ENCODE data around the gene TMEM179.

TMEM179 gene

DNA sequence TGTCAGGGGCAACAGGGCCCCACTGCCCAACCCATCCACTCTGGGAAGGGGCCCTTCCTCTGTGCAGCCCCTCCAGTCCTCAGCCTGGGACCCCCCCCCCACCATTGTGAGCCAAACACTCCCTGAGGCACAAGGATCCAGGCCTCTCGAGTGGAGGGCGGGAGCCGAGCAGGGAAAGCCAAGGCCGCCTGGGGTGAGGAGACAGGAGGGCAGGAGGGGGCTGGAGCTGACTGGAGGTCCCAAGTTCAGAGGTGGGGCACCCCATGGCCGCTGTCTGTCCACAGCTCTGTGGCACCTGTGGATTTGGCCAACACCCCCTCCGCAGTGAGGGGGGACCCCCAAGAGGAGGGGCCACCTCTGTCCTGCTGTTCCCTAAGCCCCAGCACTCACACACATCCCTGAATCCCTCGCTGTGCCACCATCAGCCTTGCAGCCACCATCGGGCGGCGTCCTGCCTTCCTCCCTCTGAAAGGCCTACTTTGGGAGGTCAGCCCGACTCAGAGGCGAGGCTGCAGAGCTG lies 50.4 kb downstream of the TMEM179 start:
- no peak for DNase-seq

DNA sequence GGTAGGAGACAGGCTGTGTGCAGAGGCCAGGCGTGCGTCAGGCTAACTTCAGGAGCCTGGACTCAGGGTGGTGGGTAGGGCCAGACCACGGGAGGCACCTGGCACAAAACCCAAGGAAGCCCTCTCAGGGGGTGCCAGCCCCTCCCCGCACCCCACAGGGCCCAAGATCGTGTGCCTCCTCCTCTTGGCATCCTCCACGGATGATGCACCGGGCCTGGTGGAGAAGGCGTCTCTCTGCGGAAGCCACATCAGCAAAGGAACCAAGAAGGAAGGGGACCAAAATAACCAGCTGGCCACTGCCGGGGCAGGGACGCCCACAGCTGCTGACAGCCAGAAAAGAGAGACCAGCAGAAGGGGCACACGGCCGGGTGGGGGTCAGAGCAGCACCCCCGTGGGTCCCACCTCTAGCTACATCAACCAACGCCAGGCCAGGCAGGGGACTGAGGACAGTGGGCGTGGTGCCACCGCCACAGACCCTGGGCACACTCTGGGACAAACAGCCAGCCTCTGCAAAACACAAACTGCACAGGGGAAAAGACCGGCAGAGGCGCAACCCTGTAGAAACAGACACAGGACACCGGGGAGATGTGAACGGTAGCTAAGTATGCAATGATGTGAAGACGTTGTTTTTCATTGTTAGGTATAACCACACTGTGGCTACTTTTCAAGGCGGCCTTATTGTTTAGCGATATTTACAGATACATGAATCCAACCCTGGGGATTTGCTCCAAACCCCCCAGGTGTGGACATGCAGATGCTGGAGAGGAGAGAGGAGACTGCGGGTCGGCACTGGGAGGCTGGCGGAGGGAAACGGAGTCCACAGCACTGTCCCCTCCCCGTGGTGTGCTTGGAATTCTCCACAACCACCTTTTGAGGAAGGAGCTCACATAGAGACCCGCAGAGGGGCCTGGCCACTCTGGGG lies 51.1 kb downstream of the TMEM179 start:
- DNase-seq = no peak

DNA sequence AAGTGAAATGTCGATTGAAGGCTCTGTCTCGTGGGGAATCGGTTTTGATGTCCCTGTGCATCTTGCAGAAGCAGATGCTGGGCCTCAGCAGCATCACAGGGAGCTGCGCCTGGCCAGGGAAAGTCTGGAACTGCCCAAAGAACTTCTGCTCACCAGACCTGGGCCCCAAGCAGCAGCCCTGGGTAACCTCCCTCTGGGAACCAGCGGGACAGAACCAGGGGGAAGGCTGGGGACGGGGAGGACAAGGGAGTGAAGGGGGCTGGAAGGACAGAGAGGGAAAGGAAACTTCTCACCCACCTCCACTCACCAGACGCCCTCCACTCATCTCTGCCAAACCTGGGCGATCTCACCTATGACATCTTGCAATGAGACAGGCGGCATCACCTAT lies 51.8 kb downstream of the TMEM179 start:
- no peak for DNase-seq

DNA sequence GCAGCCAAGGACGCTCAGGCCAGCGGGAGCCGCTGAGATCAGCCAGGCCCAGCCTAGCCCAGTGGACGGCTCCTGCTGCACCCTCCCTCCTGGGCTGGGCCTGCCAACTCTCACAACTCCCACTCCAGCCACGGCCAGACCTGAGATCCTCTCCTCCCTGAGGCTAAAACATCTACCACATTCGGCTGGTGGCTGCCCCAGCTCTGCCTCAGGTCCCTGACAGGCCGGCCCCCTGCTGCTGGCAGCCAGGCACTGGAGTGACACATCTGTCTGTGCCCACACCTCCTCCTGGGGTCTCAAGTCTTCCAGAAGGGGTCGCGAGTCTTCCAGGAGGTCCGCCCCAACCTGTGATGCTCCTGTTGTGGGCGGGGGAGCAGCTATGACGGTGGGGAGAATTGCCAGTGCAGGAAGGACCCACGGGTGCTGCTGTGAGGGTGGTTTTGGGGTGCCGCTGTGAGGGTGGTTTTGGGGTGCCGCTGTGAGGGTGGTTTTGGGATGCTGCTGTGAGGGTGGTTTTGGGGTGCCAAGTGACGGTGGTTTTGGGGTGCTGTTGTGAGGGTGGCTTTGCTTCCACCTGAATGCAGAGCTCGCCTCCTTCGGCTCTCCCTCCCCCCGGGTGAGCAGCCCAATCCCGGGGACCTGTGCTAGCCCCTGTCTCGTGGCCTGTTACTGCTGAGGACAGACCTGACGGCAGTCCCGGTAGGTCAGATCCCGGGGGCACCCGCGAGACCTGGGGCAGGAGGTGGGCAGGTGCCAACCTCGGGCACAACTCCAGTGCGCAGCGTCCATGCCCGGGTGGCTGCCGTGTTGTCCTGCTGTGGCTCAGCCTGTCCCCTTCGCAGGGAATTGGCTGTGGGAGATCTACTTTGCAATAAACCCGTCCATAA lies 52.5 kb downstream of the TMEM179 start:
- no peak for DNase-seq

DNA sequence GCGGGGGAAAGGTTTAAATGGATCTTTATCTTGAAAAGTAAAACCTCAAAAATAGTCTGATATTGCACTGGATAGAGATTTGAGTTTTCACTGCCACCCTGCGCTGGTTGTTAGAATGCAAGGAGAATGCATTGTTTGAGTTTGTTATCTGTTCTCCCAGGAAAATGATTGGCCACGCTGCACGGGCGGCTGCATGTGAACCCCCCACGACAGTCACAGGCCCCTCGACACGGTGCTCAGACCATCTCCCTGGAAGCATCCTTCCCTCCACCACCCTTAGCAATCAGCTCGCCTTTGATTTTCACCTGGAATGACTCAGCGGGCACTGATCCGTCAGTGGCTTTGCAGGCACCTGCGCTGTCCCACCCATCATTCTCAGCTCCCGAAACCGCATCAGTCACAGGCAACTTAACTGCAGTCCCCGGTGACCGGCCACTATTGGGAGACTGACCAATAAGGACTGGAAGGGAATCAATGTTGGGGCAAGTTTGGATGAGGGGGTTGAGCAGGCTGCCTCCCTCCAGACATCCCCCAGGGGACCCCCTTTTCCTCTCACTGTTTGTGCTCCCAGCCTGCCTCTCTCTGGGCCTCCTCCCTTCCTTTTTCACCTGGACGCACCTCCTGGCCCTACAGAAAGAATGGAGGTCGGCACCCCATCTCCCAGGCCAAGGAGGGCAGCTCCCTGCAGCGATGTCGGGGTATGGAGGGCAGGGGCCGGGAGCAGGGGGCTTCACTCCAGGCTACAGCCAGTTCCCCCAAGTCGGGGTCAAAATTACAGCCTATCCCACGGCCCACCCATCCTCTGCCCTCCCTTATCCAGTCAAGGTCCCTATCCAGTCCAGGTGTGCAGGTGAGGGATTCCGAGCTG lies 53.5 kb downstream of the TMEM179 start:
- no peak for DNase-seq

DNA sequence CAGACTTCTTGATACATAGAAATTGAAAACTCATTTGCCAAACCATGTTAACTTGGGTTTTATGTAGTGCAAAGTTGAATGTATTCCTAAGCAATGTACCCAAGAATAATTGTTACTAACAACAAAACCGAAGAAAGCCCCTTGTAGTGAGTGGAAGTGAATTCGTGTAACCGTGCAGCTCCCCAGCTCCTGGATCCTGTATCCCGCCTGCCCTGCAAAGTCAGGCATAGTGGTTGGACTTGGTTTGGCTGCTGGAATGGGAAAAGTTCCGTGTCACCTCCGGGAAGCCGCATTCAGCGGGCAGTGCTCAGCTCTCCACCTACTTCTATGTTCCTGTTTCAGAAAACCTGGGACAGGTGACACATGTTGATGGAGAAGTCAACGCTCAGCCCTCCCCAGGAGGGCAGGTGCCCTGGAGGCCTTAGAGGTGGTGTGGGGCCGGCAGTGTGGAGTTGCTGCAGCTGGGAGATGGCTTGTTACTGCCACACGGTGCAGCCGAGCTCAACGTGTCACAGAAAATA lies 54.2 kb downstream of the TMEM179 start:
- no peak for DNase-seq

DNA sequence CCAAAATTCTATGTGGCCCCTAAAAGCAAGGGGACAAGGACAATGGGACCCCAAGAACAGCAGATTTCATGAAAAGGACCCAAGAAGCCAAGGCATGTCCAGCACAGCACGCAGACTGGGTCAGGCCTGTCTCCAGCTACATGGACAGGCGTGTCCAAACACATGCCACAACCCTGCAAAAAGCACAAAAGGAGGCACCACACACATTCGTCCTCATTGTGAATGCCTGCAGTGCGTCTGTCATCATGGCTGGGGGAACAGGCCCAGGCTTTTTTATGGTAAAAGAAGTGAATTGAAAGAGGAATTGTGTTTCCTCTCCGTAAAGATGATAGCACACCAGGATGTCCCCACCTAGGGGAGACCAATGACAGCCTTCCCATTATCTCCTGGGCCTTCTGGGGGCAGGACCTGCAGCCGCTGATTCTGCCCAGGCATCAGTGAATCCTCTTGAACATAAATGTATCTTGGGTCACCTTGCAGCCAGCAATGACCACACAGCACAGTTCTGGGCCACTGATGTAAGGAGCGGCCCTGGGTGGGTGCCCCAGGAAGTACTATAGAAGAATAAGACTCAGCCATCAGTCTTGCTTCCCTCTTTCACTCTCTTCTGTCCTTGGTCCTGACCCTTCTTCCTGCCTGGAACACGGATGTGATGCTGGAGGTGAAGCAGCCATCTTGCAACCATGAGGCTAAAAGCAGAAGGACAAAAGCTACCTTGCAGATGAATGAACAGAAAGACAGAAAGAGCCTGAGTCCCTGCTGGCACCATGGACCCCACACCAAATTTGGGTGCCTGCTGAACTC lies 54.8 kb downstream of the TMEM179 start:
- DNase-seq = no peak

DNA sequence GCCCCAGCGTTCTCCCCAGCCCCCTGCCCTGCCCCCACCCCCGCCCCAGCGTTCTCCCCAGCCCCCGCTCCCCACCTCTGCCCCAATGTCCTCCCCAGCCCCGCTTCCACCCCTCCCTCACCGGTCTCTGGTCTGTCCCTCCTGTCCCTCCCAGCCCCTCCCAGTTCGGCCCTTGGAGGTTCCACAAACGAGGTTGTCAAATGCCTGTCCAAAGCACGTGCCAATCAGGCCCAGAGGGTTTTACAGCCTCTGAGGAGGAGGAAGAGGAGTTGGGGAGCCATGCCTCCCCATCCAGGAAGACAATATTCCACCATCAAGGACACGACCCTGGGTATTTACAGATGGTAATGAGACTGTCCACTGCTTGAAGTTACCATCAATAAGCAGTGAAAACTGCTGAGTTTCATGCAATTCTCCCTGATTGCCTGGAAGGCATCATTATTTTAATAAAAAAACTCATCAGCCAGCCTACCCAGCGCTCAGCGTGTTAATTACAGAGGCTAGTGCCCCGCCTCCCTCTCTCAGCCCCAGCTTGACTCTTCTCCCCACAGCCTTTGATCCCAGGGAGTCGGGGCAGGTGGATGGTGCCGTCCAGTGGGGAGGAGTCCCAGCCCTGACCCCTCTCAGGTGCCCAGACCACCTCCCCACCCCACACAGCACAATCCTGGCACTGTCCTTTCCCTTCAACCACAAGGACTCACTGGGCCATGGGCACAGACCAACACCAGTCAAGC lies 55.6 kb downstream of the TMEM179 start:
- DNase-seq = no peak

DNA sequence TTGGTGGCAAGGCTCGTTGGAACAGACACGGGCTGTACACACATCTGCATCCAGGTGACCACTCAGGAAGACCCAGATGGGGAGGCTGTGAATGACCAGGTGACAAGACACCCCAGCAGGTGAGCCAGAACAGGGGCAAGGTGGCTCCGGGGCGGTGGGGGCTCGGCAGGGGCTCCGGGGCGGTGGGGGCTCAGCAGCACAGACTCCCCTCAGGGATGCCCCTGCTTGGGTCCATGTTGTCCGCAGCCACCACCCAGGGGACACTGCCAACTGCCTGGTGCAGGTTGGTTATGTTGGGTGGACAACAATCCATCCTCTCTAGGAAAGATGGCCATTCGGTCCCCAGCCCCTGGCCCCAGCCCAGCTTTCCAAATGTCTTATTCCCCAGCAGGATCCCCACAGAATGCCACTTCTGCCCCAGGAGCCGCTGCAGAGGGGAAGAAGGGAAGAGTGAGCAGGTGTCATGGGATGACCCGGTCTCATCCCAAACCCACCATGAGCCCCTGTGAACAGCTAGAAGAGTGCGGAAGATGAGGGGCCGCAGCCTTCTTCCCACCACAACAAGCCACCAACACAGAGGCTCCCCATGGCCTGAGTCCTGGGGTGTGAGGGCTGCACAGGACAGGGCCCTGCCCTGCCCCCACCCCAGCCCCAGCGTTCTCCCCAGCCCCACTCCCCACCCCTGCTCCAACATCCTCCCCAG lies 56.4 kb downstream of the TMEM179 start:
- DNase-seq = no peak

DNA sequence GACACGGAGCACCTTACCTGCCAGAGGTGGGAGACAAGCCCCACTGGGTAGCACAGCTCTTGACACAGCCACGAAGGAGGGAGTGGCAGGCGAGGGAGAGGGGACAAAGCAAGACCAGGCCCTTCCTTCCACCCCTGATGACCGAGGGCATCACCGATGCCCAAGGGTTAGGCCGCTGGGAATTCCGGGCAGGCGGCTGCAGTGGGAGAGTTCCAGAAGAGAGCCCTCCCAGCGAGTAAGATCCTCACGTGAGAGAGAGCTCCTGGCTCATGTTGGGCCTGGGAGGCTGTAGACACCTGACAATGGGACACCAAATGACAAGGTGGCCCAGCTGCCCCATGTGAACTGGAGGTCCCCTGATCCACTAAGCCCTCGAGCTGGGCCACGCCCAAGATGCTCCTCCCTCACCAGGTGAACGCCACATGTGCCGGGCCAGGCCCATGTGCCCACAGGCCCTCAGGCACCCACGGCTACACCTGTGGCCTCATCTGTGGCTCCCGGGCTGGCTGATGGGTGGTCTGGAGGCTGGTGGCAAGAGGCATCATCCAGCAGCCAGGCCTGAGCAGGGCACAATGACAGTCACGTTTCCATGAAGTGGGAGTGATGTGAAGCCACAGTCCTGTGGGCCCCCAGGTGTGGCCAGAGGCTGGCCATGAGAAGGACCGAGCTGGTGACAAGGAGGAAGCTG lies 57.1 kb downstream of the TMEM179 start:
- no peak for DNase-seq

DNA sequence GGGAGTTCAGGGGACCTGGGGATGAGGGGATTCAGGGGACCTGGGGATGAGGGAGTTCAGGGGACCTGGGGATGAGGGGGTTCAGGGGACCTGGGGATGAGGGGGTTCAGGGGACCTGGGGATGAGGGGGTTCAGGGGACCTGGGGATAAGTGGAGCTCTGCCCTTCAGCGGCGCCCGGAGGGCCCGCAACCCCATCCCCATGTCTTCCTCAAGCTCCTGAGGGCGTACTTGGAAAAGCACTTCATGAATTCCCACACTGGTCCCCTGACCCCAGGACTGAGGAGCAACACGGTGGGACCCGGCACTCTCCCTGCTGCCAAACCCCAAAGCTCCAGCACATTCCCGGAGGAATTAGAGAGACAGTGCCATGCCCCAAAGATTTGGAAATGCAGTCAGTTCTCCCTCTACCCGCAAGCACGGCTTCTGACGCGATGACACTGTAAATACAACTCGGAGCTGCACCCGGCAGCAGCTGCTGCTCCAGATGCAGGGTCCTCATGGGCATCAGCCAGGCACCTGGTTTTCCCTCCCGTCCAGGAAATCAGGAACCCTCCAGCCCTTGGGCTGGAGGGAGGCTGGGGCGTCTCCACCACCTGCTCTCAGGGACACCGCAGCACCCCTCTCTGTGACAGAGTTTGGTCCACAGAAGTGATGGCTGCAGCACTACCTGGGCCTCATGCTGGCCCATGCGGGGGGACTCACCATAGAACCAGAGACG lies 57.8 kb downstream of the TMEM179 start:
- DNase-seq = no peak

DNA sequence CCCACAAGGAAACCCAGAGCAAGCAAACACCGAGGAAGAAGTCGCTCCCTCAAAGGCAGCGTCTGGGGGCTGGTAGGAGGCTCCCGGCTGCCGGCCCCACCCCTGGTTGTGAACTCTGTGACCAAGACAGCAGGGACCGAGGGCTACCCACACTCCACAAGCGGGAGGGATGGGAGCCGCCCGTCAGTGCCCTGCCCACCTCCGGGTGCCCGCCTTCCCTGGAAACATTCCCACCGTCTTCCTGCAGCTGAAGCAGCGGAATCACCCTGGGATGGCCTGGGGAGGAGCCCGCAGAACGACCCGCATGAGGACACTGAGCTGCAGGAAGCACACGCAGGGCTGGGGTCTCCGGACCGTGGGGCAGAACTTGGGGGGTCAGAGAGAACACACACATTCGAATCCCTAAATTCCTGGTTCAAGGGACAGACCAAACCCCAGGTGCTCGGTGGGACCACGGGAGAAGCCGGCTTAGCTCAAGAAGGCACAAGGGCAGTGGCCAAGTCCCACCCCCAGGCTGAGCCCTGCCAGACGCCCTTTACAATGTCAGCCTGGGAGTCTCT lies 58.5 kb downstream of the TMEM179 start:
- no peak for DNase-seq

DNA sequence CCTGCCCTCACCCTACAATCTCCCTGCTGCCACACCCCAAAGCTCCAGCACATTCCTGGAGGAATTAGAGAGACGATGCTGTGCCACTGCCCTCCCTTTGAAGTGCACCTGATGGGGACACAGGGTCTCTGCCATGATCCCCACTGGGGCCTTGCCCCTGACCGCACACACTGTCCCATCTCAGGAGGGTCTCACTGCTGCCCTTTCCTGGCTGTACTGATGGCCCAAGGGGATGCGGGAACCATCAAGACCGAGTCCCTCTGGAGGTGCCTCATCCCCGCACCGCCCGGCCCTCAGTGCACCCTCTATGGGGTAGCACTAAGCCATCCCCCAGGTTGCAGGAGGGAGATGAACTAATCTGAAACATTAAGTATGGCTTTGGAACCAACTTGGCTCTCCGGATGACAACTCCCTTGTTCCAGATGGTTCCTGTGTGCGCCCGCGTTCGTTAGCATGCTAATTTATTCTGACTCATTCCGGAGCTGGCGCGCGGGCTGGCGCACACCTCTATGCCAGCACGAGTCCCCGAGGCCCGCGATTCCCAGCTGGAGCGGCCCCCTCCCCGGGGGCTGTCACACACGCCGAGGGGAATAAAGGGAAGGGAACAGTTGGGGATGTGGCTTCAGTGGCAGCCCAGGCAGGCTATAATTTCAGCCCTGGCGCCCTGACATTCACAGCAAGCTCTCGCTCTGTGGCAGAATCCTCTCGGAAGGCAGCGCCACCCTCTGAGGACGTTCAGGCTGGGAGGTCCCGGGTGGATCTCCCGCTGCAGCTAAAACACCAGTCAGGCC lies 59.2 kb downstream of the TMEM179 start:
- DNase-seq = no peak

DNA sequence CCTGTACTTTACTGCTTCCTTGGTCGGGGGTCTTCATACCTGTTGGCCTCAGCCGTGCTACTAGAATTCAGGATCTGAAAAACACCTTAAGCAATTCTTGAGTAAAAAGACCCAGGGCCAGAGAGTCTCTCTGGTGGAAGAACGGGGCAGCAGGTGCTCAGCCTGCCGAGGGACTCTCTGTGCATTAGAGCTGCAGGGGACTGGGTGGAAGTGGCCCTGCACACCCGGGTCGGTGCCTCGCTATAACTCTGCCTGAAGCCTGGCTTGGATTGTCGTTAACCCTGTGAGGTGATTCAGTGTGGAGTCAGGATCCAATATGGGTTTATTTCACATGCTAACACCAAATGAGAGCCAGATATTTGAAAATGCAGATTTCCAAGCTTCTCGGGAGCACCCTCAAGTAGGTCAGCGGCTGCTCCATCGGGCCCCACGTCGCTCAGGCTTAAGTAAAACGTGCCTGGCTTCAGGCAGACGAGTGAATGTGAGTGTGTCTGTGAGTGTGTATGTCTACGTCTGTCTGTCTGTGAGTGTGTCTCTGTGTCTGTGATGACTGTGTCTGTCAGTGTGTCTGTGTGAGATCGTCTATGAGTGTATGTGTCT lies 60.1 kb downstream of the TMEM179 start:
- no peak for DNase-seq

DNA sequence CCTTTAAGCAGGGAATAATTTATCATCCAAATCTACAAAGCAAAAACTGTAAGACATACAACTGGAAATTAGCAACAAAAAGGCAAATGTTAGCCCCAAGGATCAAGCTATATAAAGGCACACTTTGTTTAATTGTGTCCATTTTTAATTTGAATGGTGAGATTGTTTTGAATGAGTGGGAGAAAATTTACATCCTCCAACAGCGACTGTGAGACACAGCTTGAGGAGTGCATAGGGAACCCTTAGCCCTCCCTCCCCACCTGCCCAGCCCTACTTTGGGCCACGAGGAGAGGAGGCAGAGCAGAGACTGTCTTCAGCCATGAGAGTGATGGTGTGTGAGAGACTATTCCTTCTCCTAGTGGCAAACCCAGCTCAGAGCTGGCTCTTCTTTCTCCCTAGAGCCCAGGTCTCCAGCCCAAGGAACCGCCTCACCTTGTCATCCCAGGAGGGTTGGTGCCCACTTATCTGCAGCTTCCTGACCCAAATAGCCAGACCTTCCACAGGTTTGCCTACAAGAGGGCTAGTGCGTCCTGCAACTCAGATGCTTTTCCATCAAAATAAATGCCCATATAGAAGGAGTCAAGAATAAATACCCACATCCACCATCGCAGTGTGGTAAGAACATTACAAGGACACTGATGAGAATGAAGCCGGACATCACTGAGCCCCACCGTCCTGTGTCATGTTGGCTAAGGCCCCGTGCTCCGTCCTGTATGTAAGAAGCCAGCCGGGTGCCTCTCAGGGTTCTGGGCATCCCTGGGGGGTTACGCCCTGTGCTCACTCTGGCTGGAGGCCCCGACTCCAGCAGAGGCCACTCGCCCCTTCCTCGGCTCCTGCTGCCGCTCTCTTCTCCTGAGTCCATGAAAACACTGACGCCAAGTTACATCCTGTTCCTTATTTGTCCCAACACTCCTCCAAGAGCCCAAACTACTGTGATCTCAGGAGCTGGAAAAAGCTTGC lies 61.4 kb downstream of the TMEM179 start:
- no peak for DNase-seq

DNA sequence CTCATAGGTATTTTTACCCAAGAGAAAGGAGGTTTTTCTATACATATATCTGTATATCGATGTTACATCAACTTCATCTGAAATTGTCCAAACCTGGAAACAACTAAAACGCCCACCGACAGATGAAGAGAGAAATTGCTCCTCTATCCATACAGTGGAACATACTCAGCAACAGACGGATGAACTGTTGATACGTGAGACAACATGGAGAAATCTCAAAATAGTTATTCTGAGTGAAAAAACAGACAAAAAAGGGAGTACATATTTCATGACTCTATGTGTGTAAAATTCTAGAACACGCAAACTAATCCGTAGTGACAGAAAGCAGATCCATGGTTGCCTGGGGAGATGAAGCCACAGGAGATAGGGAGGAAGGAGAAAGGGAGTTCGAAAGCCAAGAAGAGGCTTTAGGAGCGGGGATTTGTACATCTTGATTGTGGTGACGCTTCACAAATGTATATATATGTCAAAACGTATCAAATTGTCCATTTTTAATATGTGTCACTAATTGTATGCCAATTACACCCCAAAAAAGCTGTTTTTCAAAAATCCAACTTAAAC lies 62.6 kb downstream of the TMEM179 start:
- DNase-seq = no peak
